Skin of body (tissue), 2 donors: ENCODE data around the gene GARNL3. TPM values are rescaled to one million over a fixed set of nuclear protein-coding genes. Genes with fewer than 3 reads are reported as not detected.

ENCODE experiments used
- DNase-seq: peaks from one replicate; lab custom pipeline; 2025; lab: John Stamatoyannopoulos, UW
- total RNA-seq: library from RNA; depleted of rRNA; stranded (reverse); fragments of >200 nt; gene quantifications from one replicate; pipeline ENCODE4 v1.2.3, GENCODE V29; 2014

GARNL3 gene
- total RNA-seq, 1 donor from 2014 or later, result 51.1 TPM

- no peak for DNase-seq
Observed at GRCh38 chr9:127273326-127273725, 8.8 kb downstream of the GARNL3 start.

- no peak for DNase-seq
Observed at GRCh38 chr9:127277099-127277498, 12.5 kb downstream of the GARNL3 start.

GRCh38 chr9:127277770-127278169 lies 13.2 kb downstream of the GARNL3 start:
- DNase-seq, result no peak

GRCh38 chr9:127278372-127278771 lies 13.8 kb downstream of the GARNL3 start:
- DNase-seq, result no peak

GRCh38 chr9:127279717-127280285 lies 15.2 kb downstream of the GARNL3 start:
- no peak for DNase-seq

- DNase-seq, result no peak
Observed at GRCh38 chr9:127280880-127281660, 16.5 kb downstream of the GARNL3 start.

GRCh38 chr9:127281891-127282290 lies 17.3 kb downstream of the GARNL3 start:
- no peak for DNase-seq

- no peak for DNase-seq
Observed at GRCh38 chr9:127282611-127283010, 18.0 kb downstream of the GARNL3 start.

GRCh38 chr9:127283135-127283534 lies 18.6 kb downstream of the GARNL3 start:
- no peak for DNase-seq

- DNase-seq, result no peak
Observed at GRCh38 chr9:127283917-127284497, 19.4 kb downstream of the GARNL3 start.

GRCh38 chr9:127285965-127286364 lies 21.4 kb downstream of the GARNL3 start:
- no peak for DNase-seq

- DNase-seq, result no peak
Observed at GRCh38 chr9:127290561-127291065, 26.0 kb downstream of the GARNL3 start.

- DNase-seq, result no peak
Observed at GRCh38 chr9:127291246-127291778, 26.7 kb downstream of the GARNL3 start.

GRCh38 chr9:127292415-127292814 lies 27.8 kb downstream of the GARNL3 start:
- no peak for DNase-seq

GRCh38 chr9:127293328-127293727 lies 28.8 kb downstream of the GARNL3 start:
- DNase-seq, result no peak

- DNase-seq, result no peak
Observed at GRCh38 chr9:127293767-127294166, 29.2 kb downstream of the GARNL3 start.

GRCh38 chr9:127295005-127295404 lies 30.4 kb downstream of the GARNL3 start:
- no peak for DNase-seq

GRCh38 chr9:127300886-127301447 lies 36.4 kb downstream of the GARNL3 start:
- DNase-seq, result no peak

- DNase-seq, result no peak
Observed at GRCh38 chr9:127303830-127304229, 39.3 kb downstream of the GARNL3 start.

GRCh38 chr9:127305206-127305837 lies 40.7 kb downstream of the GARNL3 start:
- DNase-seq, result no peak

- DNase-seq, result no peak
Observed at GRCh38 chr9:127305838-127306226, 41.3 kb downstream of the GARNL3 start.

GRCh38 chr9:127307802-127308201 lies 43.2 kb downstream of the GARNL3 start:
- DNase-seq, result no peak
